Loucy (cell line): ENCODE measurements around the gene APOBEC3H.

Source experiments
- CTCF ChIP-seq: fragments of 200-600 bp; sonication (generic); conservative IDR thresholded peaks from 2 replicates; pipeline ENCODE4 v1.5.1; 2014; ENCODE audit warnings: mild to moderate bottlenecking, antibody characterized with exemption, low read length
- EZH2phosphoT487 ChIP-seq: fragments of 200-600 bp; IDR thresholded peaks from 2 replicates; pipeline ENCODE4 v1.6.1; 2018; ENCODE audit warnings: antibody characterized with exemption, mild to moderate bottlenecking, moderate library complexity, borderline replicate concordance

DNA sequence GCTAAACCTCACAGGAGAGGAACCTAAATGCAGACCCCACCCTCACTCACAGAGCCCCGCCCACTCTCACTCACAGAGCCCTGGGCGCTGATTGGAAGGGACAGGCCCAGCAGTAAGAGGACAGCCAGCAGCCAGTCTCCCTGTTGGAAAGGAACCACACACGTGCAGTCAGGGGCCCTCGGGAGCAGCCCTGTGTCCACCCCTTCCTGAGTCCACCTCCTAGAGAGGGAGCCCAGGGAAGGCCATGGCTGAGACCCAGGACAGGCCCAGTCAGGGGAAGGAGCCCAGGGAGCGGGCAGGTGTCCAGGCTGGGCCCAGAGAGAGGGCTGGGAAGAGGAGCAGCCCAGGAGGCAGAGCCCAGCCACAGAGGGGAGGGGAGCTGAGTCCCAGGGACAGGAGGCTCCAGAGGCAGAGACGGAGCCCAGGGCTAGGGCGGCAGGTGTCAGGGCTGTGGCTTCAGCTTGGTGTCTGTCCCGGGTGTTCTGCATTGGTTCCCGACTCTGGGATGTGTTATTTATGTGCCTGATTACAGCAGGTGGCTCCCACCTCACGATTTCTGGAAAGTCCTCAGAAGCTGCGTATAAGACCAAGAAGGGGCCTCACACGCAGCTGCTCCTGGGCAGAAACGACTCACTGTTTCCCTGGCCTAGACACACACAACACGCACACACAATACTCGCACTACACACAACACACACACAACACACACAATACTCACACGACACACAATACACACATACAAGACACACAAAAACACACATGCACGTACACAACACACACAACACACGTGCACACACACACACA, 9.0 kb upstream of the APOBEC3H start:
- TF ChIP-seq CTCF (no peak), EZH2phosphoT487 (no peak)
